Globus pallidus (tissue), 1 donor: Measurements from ENCODE around the gene SENP7.
"Not testable (repeated sequence)": the region's sequence is repeated elsewhere in the genome, so short reads cannot be mapped to it uniquely, and the experiment has no call there.

Experiments used
- DNase-seq: peaks from one replicate; pipeline ENCODE4 v3.0.0-alpha.2; 2015; ENCODE audit warnings: low spot score

The SENP7 gene

GRCh38 chr3:101329016-101329673, 183.9 kb downstream of the SENP7 start:
- DNase-seq = no peak

- no peak for DNase-seq
These were observed 187.4 kb downstream of the SENP7 start for GRCh38 chr3:101325393-101326134.

- no peak for DNase-seq
These were observed 192.5 kb downstream of the SENP7 start, which contains the start of gene IMPG2 for GRCh38 chr3:101320475-101320874. IMPG2 (minus strand) TSS chr3:101320575; CDS start chr3:101320372, 203 bp downstream.

- DNase-seq = no peak
These were observed 193.5 kb downstream of the SENP7 start for GRCh38 chr3:101319531-101319930.

- no peak for DNase-seq
These were observed 200.5 kb downstream of the SENP7 start for GRCh38 chr3:101312545-101312944.

- no peak for DNase-seq
These were observed 201.3 kb downstream of the SENP7 start for GRCh38 chr3:101311676-101312075.

GRCh38 chr3:101310978-101311375, 202.0 kb downstream of the SENP7 start:
- DNase-seq = no peak

- not testable (repeated sequence) for DNase-seq
These were observed 204.8 kb downstream of the SENP7 start for GRCh38 chr3:101308147-101308772.

- no peak for DNase-seq
These were observed 209.2 kb downstream of the SENP7 start for GRCh38 chr3:101303836-101304235.

GRCh38 chr3:101303089-101303731, 209.8 kb downstream of the SENP7 start:
- no peak for DNase-seq

- no peak for DNase-seq
These were observed 212.9 kb downstream of the SENP7 start for GRCh38 chr3:101300073-101300472.

- no peak for DNase-seq
These were observed 221.0 kb downstream of the SENP7 start for GRCh38 chr3:101292027-101292426.

- no peak for DNase-seq
These were observed 224.7 kb downstream of the SENP7 start for GRCh38 chr3:101288294-101288693.

GRCh38 chr3:101284757-101285156, 228.3 kb downstream of the SENP7 start:
- DNase-seq = no peak

- no peak for DNase-seq
These were observed 231.4 kb downstream of the SENP7 start for GRCh38 chr3:101281521-101282030.

- no peak for DNase-seq
These were observed 233.1 kb downstream of the SENP7 start for GRCh38 chr3:101279765-101280385.

- no peak for DNase-seq
These were observed 233.8 kb downstream of the SENP7 start for GRCh38 chr3:101279162-101279561.

GRCh38 chr3:101278727-101279126, 234.3 kb downstream of the SENP7 start:
- DNase-seq = no peak
